CD4-positive, alpha-beta T cell (primary cell): Measurements from ENCODE around the gene HPCAL4. TPM values are rescaled to one million over a fixed set of nuclear protein-coding genes. Genes with fewer than 3 reads are reported as not detected.

ENCODE experiments used
- ATAC-seq: fragments of 200-7000 bp; cut with Tn5 transposase; one replicate; pipeline ENCODE4 v1.10.0; 2022; ENCODE audit warnings: mild to moderate bottlenecking; ENCODE audit not compliant: poor library complexity
- CTCF ChIA-PET: fragments of 350-600 bp; sonication (Branson Sonifier 250); formaldehyde crosslinking; loops from one replicate; lab custom pipeline; 2021; ENCODE audit warnings: antibody characterized with exemption, inconsistent platforms; lab: Charles Lee
- POLR2A ChIA-PET: fragments of 350-600 bp; sonication (Branson Sonifier 250); formaldehyde crosslinking; loops from one replicate; lab custom pipeline; 2021; ENCODE audit warnings: antibody characterized with exemption, inconsistent platforms; lab: Charles Lee
- DNase-seq, 14 experiments: peaks; one replicate each; pipeline ENCODE4 v3.0.0-alpha.2; 2013 to 2020; ENCODE audit warnings: mixed read lengths in 2 of 14
- H3K27ac ChIP-seq, 2 donors: one replicate each; pipeline versions ENCODE4 v1.5.1 to v1.7.0; 2013; ENCODE audit warnings: low read length in 2 of 2, low read depth in 1 of 2, mild to moderate bottlenecking in 1 of 2
- H3K27me3 ChIP-seq, 2 experiments: 1 replicate in 1 of 2; 2 replicates in 1 of 2; pipeline versions ENCODE4 v1.6.1 to v1.7.0; 2013; ENCODE audit warnings: low read length in 2 of 2, control low read depth in 1 of 2, mild to moderate bottlenecking in 1 of 2, moderate library complexity in 1 of 2; ENCODE audit not compliant: insufficient read depth in 2 of 2, control insufficient read depth in 1 of 2
- H3K36me3 ChIP-seq: one replicate; pipeline ENCODE4 v1.6.1; 2013; ENCODE audit warnings: low read length, control low read depth; ENCODE audit not compliant: insufficient read depth
- H3K4me1 ChIP-seq: one replicate; pipeline ENCODE4 v1.6.1; 2013; ENCODE audit warnings: low read length, control low read depth; ENCODE audit not compliant: insufficient read depth
- H3K4me3 ChIP-seq: one replicate; pipeline ENCODE4 v1.5.1; 2013; ENCODE audit warnings: mild to moderate bottlenecking, low read length, moderate library complexity
- H3K9me3 ChIP-seq, 2 experiments: 1 replicate in 1 of 2; 2 replicates in 1 of 2; pipeline versions ENCODE4 v1.6.1 to v1.7.0; 2013; ENCODE audit warnings: low read length in 2 of 2, mild to moderate bottlenecking in 2 of 2, control low read depth in 1 of 2, moderate library complexity in 1 of 2; ENCODE audit not compliant: control insufficient read depth in 1 of 2, insufficient read depth in 1 of 2
- H3K27ac Mint-ChIP-seq: one replicate; pipeline ENCODE4 v1.8.0; 2020; ENCODE audit warnings: mixed read lengths
- H3K27me3 Mint-ChIP-seq: one replicate; pipeline ENCODE4 v1.8.0; 2021; ENCODE audit warnings: mixed read lengths
- H3K36me3 Mint-ChIP-seq: one replicate; pipeline ENCODE4 v1.8.0; 2021; ENCODE audit warnings: low read depth, mixed read lengths
- H3K4me1 Mint-ChIP-seq: one replicate; pipeline ENCODE4 v1.8.0; 2021; ENCODE audit warnings: low read depth, mixed read lengths
- H3K4me3 Mint-ChIP-seq: one replicate; pipeline ENCODE4 v1.8.0; 2020; ENCODE audit warnings: mild to moderate bottlenecking, mixed read lengths
- H3K9me3 Mint-ChIP-seq: one replicate; pipeline ENCODE4 v1.8.0; 2020; ENCODE audit warnings: mixed read lengths
- CTCF ChIP-seq: fragments of 200-600 bp; IDR thresholded peaks from one replicate; pipeline ENCODE4 v1.8.0; 2022; ENCODE audit warnings: antibody characterized with exemption, mild to moderate bottlenecking
- intact Hi-C, 2 experiments: fragments of 100-400 bp; cut with DNase I in 1 of 2; cut with micrococcal nuclease in 1 of 2; formaldehyde crosslinking; loops; one replicate each; pipeline versions ENCODE4 v1.15.1 to v1.9.0; 2023 to 2025; cut with DNase I, micrococcal nuclease
- total RNA-seq, 174 experiments: library from RNA in 2 of 174; stranded (reverse) in 2 of 174; gene quantifications; one replicate each; pipeline ENCODE4 v1.2.3 and lab custom pipeline; 2021 to 2026

HPCAL4 gene
- total RNA-seq, 2 experiments from 2014 or later, result 22.8 to 22.9 TPM

DNA sequence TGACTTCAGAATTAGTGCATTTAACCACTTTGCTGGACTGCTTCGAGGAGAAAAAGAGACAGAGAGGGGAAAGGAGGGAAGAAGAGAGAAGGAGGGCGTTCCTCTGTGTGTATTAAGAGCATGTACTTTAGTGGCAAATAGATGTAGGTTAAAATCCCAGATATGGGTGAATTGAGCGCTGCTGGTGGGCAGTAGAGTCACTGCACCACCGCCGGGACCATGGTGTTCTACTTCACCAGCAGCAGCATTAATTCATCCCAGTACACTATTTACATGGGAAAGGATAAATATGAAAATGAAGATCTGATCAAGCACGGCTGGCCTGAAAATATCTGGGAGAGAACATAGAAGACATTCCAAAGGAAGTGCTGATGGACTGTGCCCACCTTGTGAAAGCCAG lies 26.6 kb upstream of the HPCAL4 start:
- no peak overlapping the region for H3K4me3 Mint-ChIP-seq
- Histone ChIP-seq H3K9me3 (no peaks in the 10 kb centered on the region), H3K4me1 (no peaks in the 10 kb centered on the region), H3K36me3 (no peaks in the 10 kb centered on the region), H3K27ac (no peak overlapping the region), H3K4me3 (no peak overlapping the region), H3K27me3 (peaks cover 5 to 11% of the 10 kb centered on the region in 2 experiments)
- H3K27me3 Mint-ChIP-seq, result peaks cover 43% of the 10 kb centered on the region
- DNase-seq (no peak), ATAC-seq (no peak)
- H3K36me3 Mint-ChIP-seq, result no peaks in the 10 kb centered on the region
- H3K4me1 Mint-ChIP-seq, result no peaks in the 10 kb centered on the region
- intact Hi-C loops, result loop anchor here in 1 of 2 experiments (2.0 to 5.0 kb wide), 2 partner anchors 45 to 621 kb away; partner anchors contain the start of gene NT5C1A
- CTCF ChIA-PET, result interaction anchor here (1.1 to 3.5 kb wide), 2 partner anchors 60 to 141 kb away, joined by 3 to 20 read pairs; no protein-coding TSS in a partner anchor
- no peak for TF ChIP-seq CTCF
- POLR2A ChIA-PET, result no interaction called here
- no peaks in the 10 kb centered on the region for H3K9me3 Mint-ChIP-seq
- no peak overlapping the region for H3K27ac Mint-ChIP-seq

DNA sequence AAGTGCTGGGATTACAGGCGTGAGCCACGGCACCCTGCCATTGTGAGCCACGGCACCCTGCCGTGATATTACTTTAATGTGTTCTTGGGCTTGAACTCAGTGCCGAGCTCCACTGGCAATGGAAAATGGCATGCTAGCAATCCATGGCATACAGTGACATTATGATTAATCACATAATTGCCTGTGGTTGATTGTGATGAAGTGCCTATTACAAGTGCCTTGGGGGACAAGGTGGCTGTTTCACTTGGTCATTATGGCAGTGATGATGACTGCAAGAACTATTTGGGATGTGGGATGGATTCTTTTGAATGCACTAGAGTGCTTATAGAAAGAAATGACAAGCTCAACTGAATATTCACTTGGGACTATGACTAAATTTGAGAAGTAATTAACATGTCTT lies 22.3 kb upstream of the HPCAL4 start:
- Mint-ChIP-seq H3K27me3 (peaks cover 47% of the 10 kb centered on the region), H3K4me3 (no peak overlapping the region), H3K4me1 (no peaks in the 10 kb centered on the region), H3K36me3 (no peaks in the 10 kb centered on the region), H3K27ac (no peak overlapping the region), H3K9me3 (no peaks in the 10 kb centered on the region)
- ChIA-PET CTCF (interaction anchor here (0.7 kb wide), 1 partner anchor 110 kb away, joined by 3 read pairs; no protein-coding TSS in a partner anchor), POLR2A (no interaction called here)
- DNase-seq, result no peak
- peaks cover 5 to 11% of the 10 kb centered on the region in 2 experiments for H3K27me3 ChIP-seq
- H3K27ac ChIP-seq, result no peak overlapping the region
- no peak overlapping the region for H3K4me3 ChIP-seq
- ATAC-seq, result no peak
- H3K4me1 ChIP-seq, result no peaks in the 10 kb centered on the region
- no peaks in the 10 kb centered on the region for H3K36me3 ChIP-seq
- intact Hi-C loops, result no loop called here
- no peak for TF ChIP-seq CTCF
- H3K9me3 ChIP-seq, result no peaks in the 10 kb centered on the region

DNA sequence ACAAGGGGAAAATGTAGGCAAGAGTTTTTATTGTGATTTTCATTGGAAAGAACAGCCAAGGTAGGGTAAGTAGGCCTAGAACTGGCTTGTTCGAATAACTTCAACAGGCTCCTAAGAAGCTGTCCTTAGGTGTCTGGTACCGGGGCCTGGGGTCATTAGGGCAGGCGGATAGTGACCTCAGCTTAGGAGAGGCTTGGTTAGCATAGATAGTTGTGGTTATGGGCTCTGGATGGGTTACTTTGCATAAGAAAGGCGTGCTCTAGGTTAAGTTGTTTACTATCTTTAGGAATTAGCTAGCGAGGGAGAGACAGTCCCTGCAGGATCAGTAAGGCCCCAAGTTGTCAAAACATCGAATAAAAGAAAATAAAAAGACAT lies 20.7 kb upstream of the HPCAL4 start:
- Mint-ChIP-seq H3K36me3 (no peaks in the 10 kb centered on the region), H3K4me1 (no peaks in the 10 kb centered on the region), H3K4me3 (no peak overlapping the region), H3K27ac (no peak overlapping the region), H3K9me3 (no peaks in the 10 kb centered on the region), H3K27me3 (peaks cover 37% of the 10 kb centered on the region)
- POLR2A ChIA-PET, result no interaction called here
- intact Hi-C loops, result no loop called here
- Histone ChIP-seq H3K4me3 (no peak overlapping the region), H3K36me3 (no peaks in the 10 kb centered on the region), H3K27ac (no peak overlapping the region), H3K27me3 (peaks cover 2 to 5% of the 10 kb centered on the region in 2 experiments), H3K4me1 (no peaks in the 10 kb centered on the region), H3K9me3 (no peaks in the 10 kb centered on the region)
- DNase-seq (no peak), ATAC-seq (no peak)
- CTCF ChIA-PET, result interaction anchor here (0.9 kb wide), 1 partner anchor 54 kb away, joined by 3 read pairs; no protein-coding TSS in a partner anchor
- no peak for TF ChIP-seq CTCF
